ENCODE data around the gene GPANK1.

GRCh38 chr6:31621991-31622390 lies 42.8 kb downstream of the GPANK1 start:
- TF ChIP-seq FOXP2 (optimal IDR thresholded peaks at IDR 0.05; ENCODE audit: borderline replicate concordance, extremely low read depth, extremely low read length, insufficient read depth) (no peak), POLR2AphosphoS5 (IDR thresholded peaks at IDR 0.05; ENCODE audit: low read depth, low read length) (no peak), REST (IDR thresholded peaks at IDR 0.05; ENCODE audit: insufficient read depth in 1 of 2, low read depth in 2 of 2, low read length in 2 of 2) (no peak)
